Left hindlimb (tissue), 1 donor: ENCODE data around the gene SHPK.

ENCODE experiments used
- DNase-seq: peaks from one replicate; pipeline ENCODE4 v3.0.0-alpha.2; 2018

SHPK gene, protein sequence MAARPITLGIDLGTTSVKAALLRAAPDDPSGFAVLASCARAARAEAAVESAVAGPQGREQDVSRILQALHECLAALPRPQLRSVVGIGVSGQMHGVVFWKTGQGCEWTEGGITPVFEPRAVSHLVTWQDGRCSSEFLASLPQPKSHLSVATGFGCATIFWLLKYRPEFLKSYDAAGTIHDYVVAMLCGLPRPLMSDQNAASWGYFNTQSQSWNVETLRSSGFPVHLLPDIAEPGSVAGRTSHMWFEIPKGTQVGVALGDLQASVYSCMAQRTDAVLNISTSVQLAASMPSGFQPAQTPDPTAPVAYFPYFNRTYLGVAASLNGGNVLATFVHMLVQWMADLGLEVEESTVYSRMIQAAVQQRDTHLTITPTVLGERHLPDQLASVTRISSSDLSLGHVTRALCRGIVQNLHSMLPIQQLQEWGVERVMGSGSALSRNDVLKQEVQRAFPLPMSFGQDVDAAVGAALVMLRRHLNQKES

GRCh38 chr17:3636154-3636907 lies at the start of gene SHPK, which contains the start of gene CTNS:
TSS of gene SHPK (minus strand) at chr17:3636250. CDS start at chr17:3636219, 31 bp downstream.
TSS of gene CTNS (plus strand) at chr17:3636760. CDS start at chr17:3640207, 3,447 bp downstream.
- DNase-seq: peak; percentile 98

GRCh38 chr17:3685174-3685573 lies 49.1 kb upstream of the SHPK start:
- DNase-seq: no peak

DNA sequence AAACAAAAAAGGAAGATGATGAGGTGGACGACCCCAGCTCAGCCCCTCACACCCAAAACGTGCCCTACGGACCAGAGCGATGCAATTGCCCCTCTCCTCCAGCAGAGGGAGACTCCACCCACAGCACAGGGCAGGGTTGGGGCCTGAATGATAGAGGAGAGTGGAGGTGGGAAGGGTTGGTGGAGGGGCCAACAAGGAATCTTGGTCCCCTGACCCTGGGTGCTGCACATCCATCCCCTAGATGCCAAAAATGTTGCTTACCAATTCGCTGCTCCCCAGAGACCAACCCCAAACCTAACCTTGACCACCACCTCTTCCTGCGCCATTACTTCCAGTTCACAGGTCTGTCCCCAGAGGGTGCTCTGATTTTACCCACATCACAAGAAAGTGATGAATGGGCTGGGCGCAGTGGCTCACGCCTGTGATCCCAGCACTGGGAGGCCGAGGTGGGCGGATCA lies 47.0 kb upstream of the SHPK start:
- DNase-seq: no peak

GRCh38 chr17:3682033-3682432 lies 46.0 kb upstream of the SHPK start:
- no peak for DNase-seq

- DNase-seq: no peak
These were observed 45.5 kb upstream of the SHPK start for GRCh38 chr17:3681565-3681964.

- DNase-seq: no peak
These were observed 45.0 kb upstream of the SHPK start for GRCh38 chr17:3681057-3681456.

DNA sequence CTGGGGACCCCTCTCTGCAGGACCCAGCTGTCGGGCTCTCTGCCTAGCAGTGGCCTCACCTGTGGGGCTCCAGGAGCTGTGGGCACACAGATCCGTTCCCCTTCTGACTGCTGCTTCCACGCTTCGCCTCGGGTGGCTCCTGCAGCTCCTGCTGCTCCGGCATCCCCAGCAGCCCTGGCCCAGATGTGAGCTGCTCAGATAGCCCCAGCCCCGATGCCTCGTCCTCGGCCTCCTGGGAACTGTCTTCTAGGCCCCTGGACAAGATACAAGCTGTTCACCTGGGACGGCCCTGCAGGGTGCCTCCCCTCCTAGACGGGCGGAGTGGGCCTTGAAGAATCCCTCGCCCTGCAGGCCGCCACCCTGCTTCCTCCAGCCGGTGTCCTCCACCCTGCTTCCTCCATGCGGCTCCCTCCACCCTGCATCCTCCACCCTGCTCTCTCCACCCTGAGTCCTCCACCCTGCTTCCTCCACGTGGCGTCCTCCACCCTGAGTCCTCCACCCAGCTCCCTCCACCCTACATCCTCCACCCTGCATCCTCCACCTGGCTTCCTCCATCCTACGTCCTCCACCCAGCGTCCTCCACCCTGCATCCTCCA lies 43.6 kb upstream of the SHPK start:
- DNase-seq: no peak

DNA sequence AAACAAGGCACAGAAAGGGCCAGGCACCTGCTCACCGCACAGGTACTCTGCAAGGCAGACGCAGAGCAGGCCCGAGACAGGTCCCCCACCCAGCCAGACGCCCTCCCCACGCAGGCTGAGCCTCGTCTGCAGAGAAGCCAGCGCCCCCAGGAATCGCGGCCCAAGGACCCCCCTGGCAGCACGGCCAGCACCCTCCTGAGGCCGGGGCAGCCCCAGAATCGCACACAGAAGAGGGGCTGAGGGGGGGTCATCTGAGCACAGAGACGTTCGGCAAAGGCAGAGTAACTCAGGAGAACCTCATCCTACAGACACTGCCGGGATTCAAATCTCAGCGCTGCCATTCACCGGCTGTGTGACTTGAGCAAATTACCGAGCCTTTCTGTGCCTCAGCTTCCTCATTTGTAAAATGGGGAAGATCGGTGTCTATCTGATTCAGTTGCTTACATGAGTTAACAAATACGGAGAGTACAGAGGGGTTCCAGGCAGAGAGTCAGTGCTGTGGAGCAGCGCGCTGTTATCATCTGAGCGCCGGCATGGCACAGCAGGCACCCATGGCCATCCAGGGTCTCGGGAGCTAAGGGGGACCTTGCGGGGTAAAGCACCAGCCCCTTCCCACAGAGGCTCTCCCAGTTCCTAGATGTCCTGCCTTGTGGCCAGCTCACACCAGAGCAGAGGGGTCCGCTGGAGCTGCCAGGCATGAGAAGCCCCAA lies 42.9 kb upstream of the SHPK start:
- no peak for DNase-seq

GRCh38 chr17:3678095-3678820 lies 42.2 kb upstream of the SHPK start:
- no peak for DNase-seq

DNA sequence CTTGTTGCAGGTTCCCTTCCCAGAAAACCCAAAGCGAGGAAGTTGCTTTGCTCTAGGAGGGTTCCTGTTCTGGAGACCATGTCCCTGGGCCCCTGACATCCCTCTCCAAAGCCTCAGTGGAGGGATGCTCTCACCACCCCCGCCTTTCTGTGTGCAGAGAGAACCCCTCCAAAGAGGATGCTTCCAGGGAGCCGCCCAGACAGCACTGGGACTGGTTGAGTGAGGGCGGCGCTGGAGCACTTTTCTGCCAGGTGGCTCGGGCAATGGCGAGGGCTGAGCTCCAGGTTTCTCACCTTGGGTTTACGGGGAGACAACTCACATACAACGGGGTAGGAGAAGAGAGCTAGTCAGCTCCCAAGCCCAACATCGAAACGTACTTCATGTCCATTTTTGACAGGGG lies 39.8 kb upstream of the SHPK start:
- no peak for DNase-seq

DNA sequence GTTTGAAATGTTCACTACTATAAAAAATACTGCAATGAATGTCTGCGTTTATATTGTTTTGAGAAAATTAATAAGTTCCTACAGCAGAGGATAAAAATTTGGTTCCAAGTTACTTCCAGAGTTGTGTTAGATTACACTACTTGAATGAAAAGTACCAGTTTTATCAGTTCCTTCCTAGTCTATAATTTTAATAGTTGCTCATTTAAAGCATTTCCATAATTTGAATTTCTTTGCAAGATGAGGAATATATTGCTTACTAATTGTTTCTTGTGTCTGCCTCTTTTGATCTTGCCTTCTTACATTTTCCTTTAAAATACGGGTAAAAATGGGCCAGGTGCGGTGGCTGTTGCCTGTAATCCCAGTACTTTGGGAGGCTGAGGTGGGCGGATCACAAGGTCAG lies 36.5 kb upstream of the SHPK start:
- DNase-seq: no peak

GRCh38 chr17:3669548-3669947 lies 33.5 kb upstream of the SHPK start:
- DNase-seq: no peak

DNA sequence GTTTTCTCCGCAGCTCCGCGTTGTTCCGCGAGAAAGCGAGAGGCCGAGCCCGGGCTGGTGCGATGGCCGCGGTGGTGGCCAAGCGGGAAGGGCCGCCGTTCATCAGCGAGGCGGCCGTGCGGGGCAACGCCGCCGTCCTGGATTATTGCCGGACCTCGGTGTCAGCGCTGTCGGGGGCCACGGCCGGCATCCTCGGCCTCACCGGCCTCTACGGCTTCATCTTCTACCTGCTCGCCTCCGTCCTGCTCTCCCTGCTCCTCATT lies 33.0 kb upstream of the SHPK start:
- DNase-seq: no peak

- peak; percentile 99 for DNase-seq
These were observed 32.4 kb upstream of the SHPK start, which contains the start of the genes EMC6 and TAX1BP3 for GRCh38 chr17:3668279-3669084. TSS of gene EMC6 (plus strand) at chr17:3668812. CDS start at chr17:3669147, 335 bp downstream. TSS of gene TAX1BP3 (minus strand) at chr17:3668578. CDS start at chr17:3668526, 52 bp downstream.

DNA sequence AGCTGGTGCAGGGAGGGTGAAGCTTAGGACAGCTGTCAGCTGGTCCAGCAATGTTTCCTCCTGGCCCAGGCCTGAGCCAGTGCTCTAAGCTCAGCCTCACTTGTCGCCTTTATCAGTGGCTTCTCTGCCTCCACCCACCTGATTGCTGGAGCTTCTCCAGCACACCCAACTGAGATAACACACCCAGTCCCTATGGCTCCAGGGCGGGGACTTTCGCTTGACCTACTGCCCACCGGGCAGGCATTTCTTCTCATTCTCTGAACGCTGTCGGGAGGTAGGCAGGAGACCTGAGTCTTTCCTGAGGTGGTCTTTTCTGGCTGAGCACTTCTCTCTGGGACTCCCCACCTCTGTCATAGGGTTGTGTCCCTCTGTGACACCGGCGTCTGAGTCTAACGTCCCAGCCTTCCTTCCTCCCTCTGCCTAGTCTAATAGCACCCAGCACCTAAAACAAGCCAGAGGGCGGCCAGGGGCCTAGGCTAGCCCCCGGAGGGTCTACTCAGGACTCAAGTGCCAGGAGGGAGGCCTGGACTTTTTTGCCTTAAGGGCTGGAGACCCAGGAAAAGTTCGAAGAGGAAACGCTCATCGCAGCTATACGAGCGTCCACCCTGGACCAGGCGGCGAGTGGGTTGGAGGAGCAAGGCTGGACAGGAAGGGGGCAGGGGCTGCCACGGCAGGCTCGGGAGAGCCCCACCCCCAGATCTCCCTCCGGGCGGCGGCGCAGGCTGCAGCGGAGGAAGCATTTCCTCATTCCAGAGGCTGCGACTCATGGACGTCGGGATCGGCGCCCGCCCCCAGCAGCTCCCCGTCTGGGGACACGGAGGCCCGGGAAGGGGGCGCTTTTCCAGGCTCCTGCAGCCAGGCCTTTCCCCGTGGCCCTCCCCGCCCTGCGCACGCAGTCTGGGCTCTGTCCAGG lies 31.6 kb upstream of the SHPK start:
- peak; percentile 96 for DNase-seq

DNA sequence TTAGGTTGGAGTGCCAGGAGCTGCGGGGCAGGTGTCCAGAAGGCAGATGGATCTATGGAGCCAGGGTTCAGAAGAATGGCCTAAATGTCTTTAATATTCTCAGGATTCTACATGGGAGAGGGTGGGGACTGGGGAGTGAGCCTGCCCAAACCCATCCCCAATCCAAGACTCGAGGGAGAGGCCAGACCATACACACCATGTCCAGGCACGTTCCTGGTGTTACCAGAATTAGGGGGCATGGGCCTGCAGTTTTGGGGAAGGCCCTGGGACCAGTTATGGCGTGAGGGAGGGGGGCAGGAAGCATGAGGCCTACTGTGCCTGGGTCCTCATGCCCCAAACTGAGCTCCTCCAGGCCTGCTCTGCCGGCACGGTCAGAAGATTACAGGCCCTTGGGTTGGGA lies 30.5 kb upstream of the SHPK start:
- no peak for DNase-seq

DNA sequence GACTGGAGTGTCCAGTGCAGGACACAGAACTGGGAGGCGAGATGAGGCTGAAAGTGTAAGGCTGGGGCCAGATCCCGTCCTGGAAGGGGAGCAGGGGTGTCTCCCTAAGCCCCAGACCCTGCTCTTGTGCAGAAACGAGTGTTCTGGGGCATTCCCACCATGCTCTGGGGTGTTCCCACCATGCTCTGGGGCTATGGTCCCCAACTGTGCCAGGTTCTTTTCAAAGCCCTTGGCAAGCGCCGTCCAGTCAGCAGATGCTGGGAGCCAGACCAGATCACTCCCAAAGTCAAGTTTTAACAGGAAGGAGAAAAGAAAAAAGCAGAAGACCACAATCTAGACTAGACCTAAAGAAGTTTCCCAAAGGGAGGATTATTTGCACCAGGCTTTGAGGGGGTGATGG lies 29.8 kb upstream of the SHPK start:
- no peak for DNase-seq

DNA sequence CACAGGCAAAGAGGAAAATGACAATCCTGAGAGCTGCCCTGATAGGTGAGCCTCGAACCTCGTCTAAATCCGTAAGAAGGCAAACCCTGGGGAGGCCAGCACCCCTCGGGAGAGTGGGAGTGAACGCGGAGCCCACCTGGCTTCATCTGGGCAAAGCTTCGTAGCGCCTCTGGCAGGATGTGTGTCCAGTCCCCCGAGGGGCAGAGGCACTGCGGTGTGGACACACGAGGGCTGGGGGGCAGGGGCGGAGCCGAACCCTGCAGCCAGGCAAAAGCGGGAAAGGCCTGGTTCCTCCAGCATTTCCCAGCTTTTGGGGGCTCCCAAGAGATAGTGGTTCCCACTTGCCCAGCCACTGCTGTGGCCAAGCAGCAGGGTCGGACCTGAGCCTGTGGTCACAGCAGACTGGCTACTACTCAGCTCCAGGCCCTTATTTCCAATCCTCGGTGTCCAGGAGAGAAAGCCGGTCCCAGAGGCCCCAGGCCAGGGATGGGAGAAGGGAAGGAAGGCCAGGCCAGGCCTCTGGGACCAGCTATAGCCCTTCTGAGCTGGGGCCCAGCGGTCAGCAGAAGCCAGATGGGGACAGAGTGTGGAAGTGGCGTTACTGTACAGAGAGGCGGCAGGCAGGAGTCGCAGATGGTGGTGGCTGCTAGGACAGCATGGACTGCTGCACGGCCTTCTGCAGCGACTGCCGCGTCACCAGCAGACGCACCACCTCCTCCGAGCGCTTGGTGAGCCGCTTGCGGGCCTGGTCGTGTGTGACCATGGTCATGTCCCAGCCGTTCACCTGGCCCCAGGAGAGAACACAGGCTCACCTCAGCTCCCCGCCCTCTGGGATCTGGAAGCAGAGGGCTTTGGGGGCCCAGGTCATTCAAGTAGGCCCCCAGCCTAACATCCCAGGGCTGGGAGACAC lies 27.3 kb upstream of the SHPK start:
- no peak for DNase-seq

GRCh38 chr17:3660311-3660891 lies 24.4 kb upstream of the SHPK start:
- no peak for DNase-seq
